Heart left ventricle (tissue), 16 donors: ENCODE data around the gene SLC2A14. TPM values are rescaled to one million over a fixed set of nuclear protein-coding genes. Genes with fewer than 3 reads are reported as not detected.
"Not testable (repeated sequence)": the region's sequence is repeated elsewhere in the genome, so short reads cannot be mapped to it uniquely, and the experiment has no call there.

Source experiments
- ATAC-seq, 4 donors: fragments of 200-7000 bp; cut with Tn5 transposase; one replicate each; pipeline ENCODE4 v1.9.1; 2020 to 2022; ENCODE audit warnings: moderate library complexity in 4 of 4, mild to moderate bottlenecking in 3 of 4, moderate number of reproducible peaks in 1 of 4
- DNase-seq, 5 donors: peaks; one replicate each; pipeline ENCODE4 v3.0.0-alpha.2; 2020
- H3K27ac ChIP-seq, 12 donors: fragments of 200-600 bp; sonication (generic) in 4 of 12; one replicate each; pipeline versions ENCODE4 v1.5.0 to v1.8.0; 2016 to 2022; ENCODE audit warnings: mild to moderate bottlenecking in 2 of 12
- H3K27me3 ChIP-seq, 9 donors: fragments of 200-600 bp; sonication (generic) in 2 of 9; one replicate each; pipeline versions ENCODE4 v1.5.1 to v1.8.0; 2016 to 2022; ENCODE audit warnings: mild to moderate bottlenecking in 3 of 9
- H3K36me3 ChIP-seq, 9 donors: fragments of 200-600 bp; sonication (generic) in 2 of 9; one replicate each; pipeline versions ENCODE4 v1.5.0 to v1.8.0; 2018 to 2022; ENCODE audit warnings: mild to moderate bottlenecking in 2 of 9
- H3K4me1 ChIP-seq, 12 donors: fragments of 200-600 bp; sonication (generic) in 4 of 12; one replicate each; pipeline versions ENCODE4 v1.5.0 to v1.8.0; 2016 to 2022; ENCODE audit warnings: mild to moderate bottlenecking in 3 of 12
- H3K4me3 ChIP-seq, 12 donors: fragments of 200-600 bp; sonication (generic) in 4 of 12; one replicate each; pipeline versions ENCODE4 v1.5.0 to v1.8.0; 2017 to 2022; ENCODE audit warnings: mild to moderate bottlenecking in 9 of 12, moderate library complexity in 4 of 12
- H3K9me3 ChIP-seq, 12 donors: fragments of 200-600 bp; sonication (generic) in 4 of 12; one replicate each; pipeline versions ENCODE4 v1.5.0 to v1.8.0; 2016 to 2022; ENCODE audit warnings: mild to moderate bottlenecking in 1 of 12
- CTCF ChIP-seq, 12 donors: fragments of 200-600 bp; sonication (generic) in 4 of 12; IDR thresholded peaks; one replicate each; pipeline versions ENCODE4 v1.5.0 to v1.8.0; 2018 to 2022; ENCODE audit warnings: antibody characterized with exemption in 12 of 12, mild to moderate bottlenecking in 5 of 12
- POLR2A ChIP-seq, 2 donors: fragments of 450-650 bp; IDR thresholded peaks; one replicate each; pipeline ENCODE4 v1.6.1; 2017; ENCODE audit warnings: antibody characterized with exemption in 2 of 2, mild to moderate bottlenecking in 2 of 2, moderate library complexity in 2 of 2
- WGBS, 4 donors: extraction: QIAGEN DNeasy Blood & Tissue Kit in 2 of 4; methylation state at CpG; one replicate each; pipeline versions ENCODE4 v1.1.5 to v1.1.7; 2013 to 2018; 5-methylcytosine and 5-hydroxymethylcytosine counted together
- intact Hi-C, 10 donors: fragments of 100-400 bp; cut with DNase I; formaldehyde crosslinking; loops; one replicate each; pipeline versions ENCODE4 v1.11.1 to v1.14.2; 2022
- polyA plus RNA-seq, 2 donors: library from polyadenylated mRNA; stranded (reverse); fragments of 200-250 nt; gene quantifications; one replicate each; pipeline ENCODE4 v1.2.3, GENCODE V29; 2013
- total RNA-seq, 9 donors: library from RNA; depleted of rRNA in 2 of 9; stranded (reverse); fragments of >200 nt in 2 of 9; fragmentation: NEBNext Ultra II Directional in 3 of 9; extraction: Animal tissue kit (Norgen Biotek cat#: 25700) in 3 of 9; gene quantifications; one replicate each; pipeline versions ENCODE4 v1.1.0 to v1.2.4, GENCODE V29; 2016 to 2023
- donor health status: ischemic (EF 13 %, LVEDD 7.1; RV severe dilation, severe dysfunction).
- donor health status: healthy with polysubstance abuse.
- donor health status: DM: no; HTN: yes; CAD: no.
- donor health status: DM: no; HTN: no; CAD: no.
- donor health status: ischemic (EF 25% LVEDD 6.9; RV normal size, moderate dysfunction).
- donor health status: ischemic (EF 25% LVEDD 5.7; RV mildly dilated, moderate dysfunction).
- donor health status: healthy.
- donor health status: DM: yes; HTN: yes; CAD: no.
- donor health status: ischemic (EF 35%, LVEDD 5.7; RV mildly dilated, moderate dysfunction).
- donor health status: nonischemic (EF 11% LVEDD 7.7; RV severe dilation, severe dysfunction).
- donor health status: DM: yes; HTN: yes; CAD: no.
- donor health status: PGD.
- donor health status: ischemic (EF 29% LVEDD 5.4; RV normal size, mild dysfunction).
- donor health status: nonischemic (EF 23%, LVEDD 6.1; RV moderate dilation, normal function).

The SLC2A14 gene
- total and polyA plus RNA-seq, 11 donors: 0.35 to 1.0 (median 0.56) TPM; not detected in 8

- H3K9me3 ChIP-seq: no peaks in the 10 kb centered on the region
- no peak for TF ChIP-seq CTCF (IDR thresholded peaks at IDR 0.05)
- no peak for TF ChIP-seq POLR2A (IDR thresholded peaks at IDR 0.05)
- peaks cover 0 to 40% (median 7%) of the 10 kb centered on the region in 9 donors for H3K27me3 ChIP-seq
- no peaks in the 10 kb centered on the region for H3K4me1 ChIP-seq
- no peak overlapping the region for H3K27ac ChIP-seq
- no peak overlapping the region for H3K4me3 ChIP-seq
- intact Hi-C loops: no loop called here
- WGBS, 4 donors: 20 to 27% (median 24%) methylated on average over 4 of the region's 4 CpGs
- no peaks in the 10 kb centered on the region for H3K36me3 ChIP-seq
- DNase-seq (no peak), ATAC-seq (no peak)
Observed at GRCh38 chr12:7788294-7788660, 84.4 kb downstream of the SLC2A14 start.

GRCh38 chr12:7787574-7788293, 85.0 kb downstream of the SLC2A14 start:
- DNase-seq (no peak), ATAC-seq (no peak)
- Histone ChIP-seq H3K4me3 (no peak overlapping the region), H3K36me3 (no peaks in the 10 kb centered on the region), H3K27ac (no peak overlapping the region), H3K4me1 (no peaks in the 10 kb centered on the region), H3K9me3 (no peaks in the 10 kb centered on the region), H3K27me3 (peaks cover 0 to 40% (median 7%) of the 10 kb centered on the region in 9 donors)
- WGBS, 4 donors: 23 to 34% (median 28%) methylated on average over 13 of the region's 13 CpGs
- intact Hi-C loops: no loop called here
- TF ChIP-seq CTCF (IDR thresholded peaks at IDR 0.05) (no peak), POLR2A (IDR thresholded peaks at IDR 0.05) (no peak)

GRCh38 chr12:7784701-7785100, 88.0 kb downstream of the SLC2A14 start:
- DNase-seq (no peak), ATAC-seq (no peak)
- intact Hi-C loops: no loop called here
- Histone ChIP-seq H3K4me3 (no peak overlapping the region), H3K9me3 (no peaks in the 10 kb centered on the region), H3K27me3 (peaks cover 0 to 26% (median 7%) of the 10 kb centered on the region in 9 donors), H3K27ac (no peak overlapping the region), H3K36me3 (no peaks in the 10 kb centered on the region), H3K4me1 (no peaks in the 10 kb centered on the region)
- 46 to 55% (median 51%) methylated on average over 2 of the region's 2 CpGs for WGBS, 4 donors
- no peak for TF ChIP-seq POLR2A (IDR thresholded peaks at IDR 0.05)
- no peak for TF ChIP-seq CTCF (IDR thresholded peaks at IDR 0.05)

- WGBS, 4 donors: 76 to 88% (median 82%) methylated on average over 9 of the region's 9 CpGs
- H3K27ac ChIP-seq, H3K4me1 ChIP-seq, H3K4me3 ChIP-seq, intact Hi-C loops, H3K9me3 ChIP-seq, ATAC-seq, DNase-seq, H3K36me3 ChIP-seq: not testable (repeated sequence)
- peaks cover 0 to 21% (median 5%) of the 10 kb centered on the region in 9 donors for H3K27me3 ChIP-seq
Observed at GRCh38 chr12:7783433-7783832, 89.3 kb downstream of the SLC2A14 start.

- Histone ChIP-seq H3K27ac (no peak overlapping the region), H3K36me3 (no peaks in the 10 kb centered on the region), H3K27me3 (peaks cover 0 to 8% (median 0%) of the 10 kb centered on the region in 9 donors), H3K9me3 (no peaks in the 10 kb centered on the region), H3K4me3 (no peak overlapping the region), H3K4me1 (no peaks in the 10 kb centered on the region)
- DNase-seq (no peak), ATAC-seq (no peak)
- no peak for TF ChIP-seq CTCF (IDR thresholded peaks at IDR 0.05)
- TF ChIP-seq POLR2A (IDR thresholded peaks at IDR 0.05): no peak
- WGBS, 4 donors: 82 to 88% (median 84%) methylated on average over 6 of the region's 6 CpGs
- intact Hi-C loops: no loop called here
Observed at GRCh38 chr12:7782055-7782454, 90.7 kb downstream of the SLC2A14 start.
